A549 (cell line): ENCODE results near the gene NFATC2. TPM values are rescaled to one million over a fixed set of nuclear protein-coding genes. Genes with fewer than 3 reads are reported as not detected.

Experiments
- ATAC-seq, 2 experiments: fragments of 200-7000 bp in 1 of 2; fragments of >200 bp in 1 of 2; cut with Nextera tagmentation in 1 of 2; cut with Tn5 transposase in 1 of 2; 3 replicates each; pipeline versions ENCODE4 v1.8.0 to v1.9.1; 2018 to 2020; ENCODE audit warnings: mild to moderate bottlenecking in 1 of 2, moderate library complexity in 1 of 2
- CTCF ChIA-PET: fragments of 300-600 bp; sonication (Branson Sonifier 250); formaldehyde crosslinking; extraction: SDS; loops from one replicate; lab custom pipeline; 2021; ENCODE audit warnings: antibody characterized with exemption, inconsistent platforms; lab: Yijun Ruan, JAX
- POLR2A ChIA-PET: fragments of 350-600 bp; formaldehyde crosslinking; extraction: SDS; loops from one replicate; lab custom pipeline; 2021; ENCODE audit warnings: antibody characterized with exemption, inconsistent platforms; lab: Yijun Ruan, JAX
- DNase-seq, 2 experiments: peaks; one replicate each; pipeline versions ENCODE4 v3.0.0 to v3.0.0-alpha.2; 2011 to 2016; ENCODE audit warnings: low read depth in 1 of 2, low spot score in 1 of 2
- FAIRE-seq: peaks from 2 replicates; lab custom pipeline; 2011; peaks lifted over from hg19 to GRCh38; lab: Jason Lieb, UNC
- H3K27ac ChIP-seq, 2 experiments: fragments of >200 bp; sonication (Bioruptor Twin); formaldehyde crosslinking; 3 replicates each; pipeline ENCODE4 v1.5.1; 2016 to 2017
- H3K4me1 ChIP-seq: fragments of >200 bp; sonication (Bioruptor Twin); formaldehyde crosslinking; 3 replicates; pipeline ENCODE4 v1.6.1; 2016
- H3K4me2 ChIP-seq: fragments of >200 bp; sonication (Bioruptor Twin); formaldehyde crosslinking; 3 replicates; pipeline ENCODE4 v1.6.1; 2016
- H3K4me3 ChIP-seq: fragments of >200 bp; sonication (Bioruptor Twin); formaldehyde crosslinking; 3 replicates; pipeline ENCODE4 v1.5.1; 2016
- H3K9me3 ChIP-seq: fragments of >200 bp; sonication (Bioruptor Twin); formaldehyde crosslinking; 3 replicates; pipeline ENCODE4 v1.6.1; 2016
- FOSL2 ChIP-seq, 2 experiments: fragments of 450-650 bp in 1 of 2; fragments of >200 bp in 1 of 2; sonication (Bioruptor Twin) in 1 of 2; formaldehyde crosslinking; IDR thresholded peaks; 2 replicates each; pipeline versions ENCODE4 v1.5.0 to v1.6.1; 2016 to 2020; ENCODE audit warnings: mild to moderate bottlenecking in 1 of 2, moderate library complexity in 1 of 2
- GATA3 ChIP-seq: IDR thresholded peaks from 2 replicates; pipeline ENCODE4 v1.6.1; 2012; ENCODE audit warnings: borderline replicate concordance
- HDAC2 ChIP-seq: fragments of 200-600 bp; sonication (generic); IDR thresholded peaks from 2 replicates; pipeline ENCODE4 v1.6.1; 2016
- HEYL ChIP-seq: fragments of 250-450 bp; sonication (Bioruptor Pico); IDR thresholded peaks from 2 replicates; pipeline ENCODE4 v1.8.0; 2021; ENCODE audit warnings: mild to moderate bottlenecking, moderate library complexity
- HOXA7 ChIP-seq: fragments of 250-450 bp; sonication (Bioruptor Pico); IDR thresholded peaks from 2 replicates; pipeline ENCODE4 v1.5.0; 2020; ENCODE audit warnings: mild to moderate bottlenecking, moderate library complexity
- HOXB5 ChIP-seq: fragments of 250-450 bp; sonication (Bioruptor Pico); IDR thresholded peaks from 2 replicates; pipeline ENCODE4 v1.5.0; 2020; ENCODE audit warnings: mild to moderate bottlenecking, moderate library complexity
- KDM1A ChIP-seq: fragments of 200-600 bp; sonication (generic); IDR thresholded peaks from 2 replicates; pipeline ENCODE4 v1.6.1; 2016; ENCODE audit warnings: low read depth, mild to moderate bottlenecking
- MAFK ChIP-seq: fragments of 450-650 bp; IDR thresholded peaks from 2 replicates; pipeline ENCODE4 v1.6.1; 2014; ENCODE audit not compliant: partially characterized antibody
- NFE2L2 ChIP-seq: fragments of 150-350 bp; conservative IDR thresholded peaks from 2 replicates; pipeline ENCODE4 v1.6.1; 2014; ENCODE audit warnings: low read length
- NPAS2 ChIP-seq: fragments of 250-450 bp; sonication (Bioruptor Pico); IDR thresholded peaks from 2 replicates; pipeline ENCODE4 v1.8.0; 2022; ENCODE audit warnings: mild to moderate bottlenecking, moderate library complexity, borderline replicate concordance
- PHF8 ChIP-seq: fragments of 200-600 bp; sonication (generic); IDR thresholded peaks from 2 replicates; pipeline ENCODE4 v1.6.1; 2016; ENCODE audit warnings: low read depth, mild to moderate bottlenecking, antibody characterized with exemption, moderate library complexity, borderline replicate concordance
- POLR2A ChIP-seq: IDR thresholded peaks from 2 replicates; pipeline ENCODE4 v1.6.1; 2012; ENCODE audit warnings: mild to moderate bottlenecking, low read length
- RARB ChIP-seq: fragments of 250-450 bp; sonication (Bioruptor Pico); IDR thresholded peaks from 2 replicates; pipeline ENCODE4 v1.8.0; 2021; ENCODE audit warnings: mild to moderate bottlenecking, moderate library complexity
- SMC3 ChIP-seq: fragments of >200 bp; sonication (Bioruptor Twin); formaldehyde crosslinking; IDR thresholded peaks from 3 replicates; pipeline ENCODE4 v1.6.1; 2018; ENCODE audit warnings: inconsistent platforms
- TFCP2L1 ChIP-seq: fragments of 250-450 bp; sonication (Bioruptor Pico); IDR thresholded peaks from 2 replicates; pipeline ENCODE4 v1.5.0; 2021; ENCODE audit warnings: mild to moderate bottlenecking
- ZC3H11A ChIP-seq: fragments of 450-650 bp; IDR thresholded peaks from 2 replicates; pipeline ENCODE4 v1.6.1; 2014; ENCODE audit warnings: antibody characterized with exemption, mild to moderate bottlenecking
- ZFP36 ChIP-seq: fragments of 450-650 bp; IDR thresholded peaks from 2 replicates; pipeline ENCODE4 v1.6.1; 2014; ENCODE audit warnings: borderline replicate concordance; ENCODE audit not compliant: partially characterized antibody
- WGBS: methylation state at CpG from one replicate; pipeline ENCODE4 v1.1.6; 2017; ENCODE audit errors: missing lambda C conversion rate; 5-methylcytosine and 5-hydroxymethylcytosine counted together
- polyA plus RNA-seq, 4 experiments: library from polyadenylated mRNA; depleted of rRNA in 3 of 4; stranded (reverse); fragments of >200 nt; fragmentation: RNase III in 1 of 4; extraction: RNeasy Plus Mini Kit Qiagen cat#74134 plus additional on column Dnase treatment in 1 of 4; gene quantifications; 2 replicates in 3 of 4; 3 replicates in 1 of 4; pipeline ENCODE4 v1.2.3, GENCODE V29; 2011 to 2017
- TF ChIP-seq, protein P1 (sequence below): IDR thresholded peaks from 2 replicates; pipeline ENCODE4 v1.6.1; 2012
- TF ChIP-seq, protein P2 (sequence below): fragments of >200 bp; sonication (Bioruptor Twin); formaldehyde crosslinking; IDR thresholded peaks from 2 replicates; pipeline ENCODE4 v1.6.1; 2016
- TF ChIP-seq, protein P3 (sequence below): fragments of 150-350 bp; IDR thresholded peaks from 2 replicates; pipeline ENCODE4 v1.6.1; 2014; ENCODE audit warnings: low read depth, mild to moderate bottlenecking, low read length
- TF ChIP-seq, protein P4 (sequence below): fragments of >200 bp; sonication (Bioruptor Twin); formaldehyde crosslinking; IDR thresholded peaks from 3 replicates; pipeline ENCODE4 v1.6.1; 2016

NFATC2 gene
- polyA plus RNA-seq, 2 of the 4 experiments (the other 2 are of a cell fraction): 0.75 to 1.6 TPM

DNA sequence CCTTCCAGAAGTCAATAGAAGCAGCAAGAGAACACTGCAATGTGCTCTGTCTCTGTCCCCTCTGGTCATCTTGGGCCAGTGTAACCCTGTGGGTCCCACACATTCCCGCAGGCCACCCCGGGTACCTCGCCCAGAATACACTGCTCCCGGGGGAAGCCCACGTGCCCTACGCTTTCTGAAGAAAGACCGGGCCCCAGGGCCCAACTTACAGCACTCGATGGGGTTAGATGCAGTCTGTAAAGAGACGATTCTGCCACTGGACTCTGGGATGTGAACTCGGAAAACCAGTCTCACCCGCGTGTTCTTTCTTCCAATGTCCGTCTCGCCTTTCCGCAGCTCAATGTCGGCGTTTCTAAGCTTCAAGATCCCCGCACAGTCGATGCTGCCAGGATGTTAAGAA lies 68.7 kb downstream of the NFATC2 start:
- no peaks in the 10 kb centered on the region for H3K4me1 ChIP-seq
- CTCF ChIA-PET: interaction anchor here (0.6 to 1.7 kb wide), 3 partner anchors 121 to 297 kb away, joined by 3 to 5 read pairs (median 4); no protein-coding TSS in a partner anchor
- POLR2A ChIA-PET: no interaction called here
- TF ChIP-seq ZFP36: no peak
- TF ChIP-seq MAFK: no peak
- no peak for TF ChIP-seq HEYL (CRISPR knock-in tag)
- TF ChIP-seq HDAC2: no peak
- no peak for TF ChIP-seq ZC3H11A
- TF ChIP-seq, protein P1, sequence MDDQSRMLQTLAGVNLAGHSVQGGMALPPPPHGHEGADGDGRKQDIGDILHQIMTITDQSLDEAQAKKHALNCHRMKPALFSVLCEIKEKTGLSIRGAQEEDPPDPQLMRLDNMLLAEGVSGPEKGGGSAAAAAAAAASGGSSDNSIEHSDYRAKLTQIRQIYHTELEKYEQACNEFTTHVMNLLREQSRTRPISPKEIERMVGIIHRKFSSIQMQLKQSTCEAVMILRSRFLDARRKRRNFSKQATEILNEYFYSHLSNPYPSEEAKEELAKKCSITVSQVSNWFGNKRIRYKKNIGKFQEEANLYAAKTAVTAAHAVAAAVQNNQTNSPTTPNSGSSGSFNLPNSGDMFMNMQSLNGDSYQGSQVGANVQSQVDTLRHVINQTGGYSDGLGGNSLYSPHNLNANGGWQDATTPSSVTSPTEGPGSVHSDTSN: no peak
- TF ChIP-seq HOXB5 (CRISPR knock-in tag): no peak
- TF ChIP-seq NFE2L2: no peak
- TF ChIP-seq, protein P2, sequence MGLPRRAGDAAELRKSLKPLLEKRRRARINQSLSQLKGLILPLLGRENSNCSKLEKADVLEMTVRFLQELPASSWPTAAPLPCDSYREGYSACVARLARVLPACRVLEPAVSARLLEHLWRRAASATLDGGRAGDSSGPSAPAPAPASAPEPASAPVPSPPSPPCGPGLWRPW: no peak
- TF ChIP-seq POLR2A: no peak
- TF ChIP-seq HOXA7 (CRISPR knock-in tag): no peak
- no peak for TF ChIP-seq PHF8
- TF ChIP-seq RARB (CRISPR knock-in tag): no peak
- TF ChIP-seq NPAS2: no peak
- no peak for TF ChIP-seq SMC3
- TF ChIP-seq KDM1A: no peak
- TF ChIP-seq GATA3: no peak
- no peak for TF ChIP-seq FOSL2 (IDR thresholded peaks at IDR 0.05)
- no peak for TF ChIP-seq FOSL2 (CRISPR knock-in tag; IDR thresholded peaks at IDR 0.05)
- TF ChIP-seq, protein P3, sequence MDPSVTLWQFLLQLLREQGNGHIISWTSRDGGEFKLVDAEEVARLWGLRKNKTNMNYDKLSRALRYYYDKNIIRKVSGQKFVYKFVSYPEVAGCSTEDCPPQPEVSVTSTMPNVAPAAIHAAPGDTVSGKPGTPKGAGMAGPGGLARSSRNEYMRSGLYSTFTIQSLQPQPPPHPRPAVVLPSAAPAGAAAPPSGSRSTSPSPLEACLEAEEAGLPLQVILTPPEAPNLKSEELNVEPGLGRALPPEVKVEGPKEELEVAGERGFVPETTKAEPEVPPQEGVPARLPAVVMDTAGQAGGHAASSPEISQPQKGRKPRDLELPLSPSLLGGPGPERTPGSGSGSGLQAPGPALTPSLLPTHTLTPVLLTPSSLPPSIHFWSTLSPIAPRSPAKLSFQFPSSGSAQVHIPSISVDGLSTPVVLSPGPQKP: no peak
- TF ChIP-seq, protein P4, sequence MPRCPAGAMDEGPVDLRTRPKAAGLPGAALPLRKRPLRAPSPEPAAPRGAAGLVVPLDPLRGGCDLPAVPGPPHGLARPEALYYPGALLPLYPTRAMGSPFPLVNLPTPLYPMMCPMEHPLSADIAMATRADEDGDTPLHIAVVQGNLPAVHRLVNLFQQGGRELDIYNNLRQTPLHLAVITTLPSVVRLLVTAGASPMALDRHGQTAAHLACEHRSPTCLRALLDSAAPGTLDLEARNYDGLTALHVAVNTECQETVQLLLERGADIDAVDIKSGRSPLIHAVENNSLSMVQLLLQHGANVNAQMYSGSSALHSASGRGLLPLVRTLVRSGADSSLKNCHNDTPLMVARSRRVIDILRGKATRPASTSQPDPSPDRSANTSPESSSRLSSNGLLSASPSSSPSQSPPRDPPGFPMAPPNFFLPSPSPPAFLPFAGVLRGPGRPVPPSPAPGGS: no peak
- no peak overlapping the region for H3K27ac ChIP-seq
- DNase-seq (no peak), ATAC-seq (no peak), FAIRE-seq (no peak)
- H3K4me3 ChIP-seq: no peak overlapping the region
- 87% methylated on average over 15 of the region's 19 CpGs for WGBS
- peaks cover 17% of the 10 kb centered on the region; the same call in 2 of the 3 replicates for H3K9me3 ChIP-seq
- no peak overlapping the region for H3K4me2 ChIP-seq

DNA sequence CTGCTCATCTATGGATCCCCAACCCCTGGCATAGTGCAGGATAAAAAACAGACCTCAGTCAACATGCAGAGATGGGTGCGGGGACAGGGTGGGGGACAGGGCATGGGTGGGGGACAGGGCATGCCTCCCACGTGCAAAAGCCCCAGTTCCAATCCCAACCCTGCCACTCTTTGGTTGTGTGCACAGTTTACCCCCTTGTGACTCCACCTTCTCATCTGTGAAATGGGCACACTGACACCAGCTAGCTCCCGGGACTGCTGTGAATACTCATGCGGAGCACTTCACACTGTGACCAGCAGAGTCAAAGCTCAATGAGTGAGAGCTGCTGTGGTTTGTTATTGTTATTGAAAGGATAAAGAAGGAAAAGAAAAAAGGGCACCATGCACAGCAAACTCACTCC lies 69.3 kb downstream of the NFATC2 start:
- 70% methylated on average over 3 of the region's 4 CpGs for WGBS
- ChIA-PET CTCF (interaction anchor here (0.6 to 1.0 kb wide), 2 partner anchors 121 to 123 kb away, joined by 3 to 4 read pairs; no protein-coding TSS in a partner anchor), POLR2A (no interaction called here)
- Histone ChIP-seq H3K4me2 (no peak overlapping the region), H3K9me3 (peaks cover 16% of the 10 kb centered on the region; the same call in 2 of the 3 replicates), H3K4me3 (no peak overlapping the region), H3K27ac (no peak overlapping the region), H3K4me1 (no peaks in the 10 kb centered on the region)
- FAIRE-seq: no peak
- TF ChIP-seq TFCP2L1: no peak
- ATAC-seq: no peak
- no peak for DNase-seq

DNA sequence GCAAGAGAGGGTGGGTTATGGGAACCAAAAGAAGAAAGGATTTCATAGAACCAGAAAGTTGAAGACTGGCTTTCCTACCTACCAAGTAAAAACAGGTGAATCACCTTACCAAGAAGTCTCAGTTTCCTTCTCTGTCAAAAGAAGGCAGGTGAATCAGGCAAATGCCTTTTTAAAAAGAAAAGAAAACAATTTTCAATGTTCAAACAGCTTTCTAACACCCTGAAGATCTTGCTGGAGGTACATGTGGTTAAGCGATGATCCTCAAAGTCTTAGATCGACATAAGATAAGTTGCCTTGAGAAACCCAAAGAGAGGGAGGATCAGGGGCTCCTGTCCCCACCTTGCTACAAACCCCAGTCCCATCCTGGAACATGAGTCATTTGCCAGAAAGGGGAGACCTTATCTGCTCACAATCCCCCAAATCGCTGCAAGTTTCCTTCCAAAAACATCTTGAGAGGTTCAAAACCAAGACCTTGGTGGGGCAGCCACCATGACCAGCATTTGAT lies 71.6 kb downstream of the NFATC2 start:
- 85% methylated on average over 3 of the region's 3 CpGs for WGBS
- no peaks in the 10 kb centered on the region for H3K4me1 ChIP-seq
- no peak overlapping the region for H3K4me3 ChIP-seq
- DNase-seq (no peak), FAIRE-seq (no peak), ATAC-seq (no peak)
- ChIA-PET CTCF (no interaction called here), POLR2A (interaction anchor here (0.6 kb wide), 1 partner anchor 14 kb away, joined by 4 read pairs; no protein-coding TSS in a partner anchor)
- TF ChIP-seq, protein P3: no peak
- H3K9me3 ChIP-seq: no peaks in the 10 kb centered on the region
- H3K4me2 ChIP-seq: no peak overlapping the region
- H3K27ac ChIP-seq: no peak overlapping the region
